Sigmoid colon (tissue), 7 donors: ENCODE measurements around the gene GPR160. TPM values are rescaled to one million over a fixed set of nuclear protein-coding genes. Genes with fewer than 3 reads are reported as not detected.

Source experiments
- DNase-seq: peaks from one replicate; pipeline ENCODE4 v3.0.0-alpha.2; 2019
- H3K27ac ChIP-seq, 4 donors: fragments of 200-600 bp; sonication (generic); one replicate each; pipeline ENCODE4 v1.5.1; 2016 to 2019; ENCODE audit warnings: mild to moderate bottlenecking in 1 of 4
- H3K27me3 ChIP-seq, 3 donors: fragments of 200-600 bp; sonication (generic); one replicate each; pipeline ENCODE4 v1.5.1; 2019; ENCODE audit warnings: mild to moderate bottlenecking in 1 of 3
- H3K36me3 ChIP-seq, 4 donors: fragments of 200-600 bp; sonication (generic); one replicate each; pipeline ENCODE4 v1.5.1; 2016 to 2019
- H3K4me1 ChIP-seq, 4 donors: fragments of 200-600 bp; sonication (generic); one replicate each; pipeline ENCODE4 v1.5.1; 2017 to 2019
- H3K4me3 ChIP-seq, 4 donors: fragments of 200-600 bp; sonication (generic); one replicate each; pipeline ENCODE4 v1.5.1; 2017 to 2019; ENCODE audit warnings: mild to moderate bottlenecking in 2 of 4, moderate library complexity in 1 of 4
- H3K9me3 ChIP-seq, 4 donors: fragments of 200-600 bp in 3 of 4; sonication (generic) in 3 of 4; one replicate each; pipeline versions ENCODE4 v1.5.1 to v1.6.1; 2013 to 2019
- EP300 ChIP-seq, 4 donors: sonication (generic); formaldehyde crosslinking; IDR thresholded peaks; one replicate each; pipeline ENCODE4 v1.6.1; 2017; ENCODE audit warnings: antibody characterized with exemption in 4 of 4
- POLR2A ChIP-seq, 2 donors: fragments of 450-650 bp; IDR thresholded peaks; one replicate each; pipeline ENCODE4 v1.6.1; 2016; ENCODE audit warnings: antibody characterized with exemption in 2 of 2, mild to moderate bottlenecking in 2 of 2, moderate library complexity in 2 of 2
- POLR2AphosphoS5 ChIP-seq, 4 donors: sonication (generic); formaldehyde crosslinking; IDR thresholded peaks; one replicate each; pipeline ENCODE4 v1.6.1; 2017; ENCODE audit warnings: antibody characterized with exemption in 4 of 4
- WGBS, 2 donors: extraction: QIAGEN DNeasy Blood & Tissue Kit; methylation state at CpG; one replicate each; pipeline ENCODE4 v1.1.7; 2013; 5-methylcytosine and 5-hydroxymethylcytosine counted together
- intact Hi-C: fragments of 100-400 bp; cut with DNase I; formaldehyde crosslinking; loops from one replicate; pipeline ENCODE4 v1.15.1; 2023
- polyA plus RNA-seq, 3 donors: library from polyadenylated mRNA; stranded (reverse); fragments of 200-250 nt; gene quantifications; one replicate each; pipeline ENCODE4 v1.2.3, GENCODE V29; 2013
- total RNA-seq, 4 donors: library from RNA; depleted of rRNA; stranded (reverse); fragments of >200 nt; gene quantifications; one replicate each; pipeline ENCODE4 v1.1.0, GENCODE V29; 2016
- TF ChIP-seq, protein P1 (sequence below), 4 experiments: fragments of 450-650 bp in 3 of 4; fragments of 200-600 bp in 1 of 4; IDR thresholded peaks; one replicate each; pipeline ENCODE4 v1.5.1; 2016 to 2019; ENCODE audit warnings: antibody characterized with exemption in 4 of 4, mild to moderate bottlenecking in 3 of 4, moderate library complexity in 2 of 4
- donor health status: healthy with polysubstance abuse.
- donor health status: Bipolar disorder and iron deficiency.
- donor health status: healthy.

The GPR160 gene
- total and polyA plus RNA-seq, 7 donors = 0.16 to 93.7 (median 14.9) TPM; not detected in 1

- Histone ChIP-seq H3K9me3 (peaks cover 0 to 6% (median 0%) of the 10 kb centered on the region in 4 donors), H3K36me3 (no peaks in the 10 kb centered on the region), H3K27me3 (no peaks in the 10 kb centered on the region), H3K27ac (no peak overlapping the region), H3K4me1 (no peaks in the 10 kb centered on the region), H3K4me3 (no peak overlapping the region)
- TF ChIP-seq POLR2AphosphoS5 (IDR thresholded peaks at IDR 0.05) (no peak), EP300 (IDR thresholded peaks at IDR 0.05) (no peak), POLR2A (IDR thresholded peaks at IDR 0.05) (no peak)
- TF ChIP-seq, protein P1, sequence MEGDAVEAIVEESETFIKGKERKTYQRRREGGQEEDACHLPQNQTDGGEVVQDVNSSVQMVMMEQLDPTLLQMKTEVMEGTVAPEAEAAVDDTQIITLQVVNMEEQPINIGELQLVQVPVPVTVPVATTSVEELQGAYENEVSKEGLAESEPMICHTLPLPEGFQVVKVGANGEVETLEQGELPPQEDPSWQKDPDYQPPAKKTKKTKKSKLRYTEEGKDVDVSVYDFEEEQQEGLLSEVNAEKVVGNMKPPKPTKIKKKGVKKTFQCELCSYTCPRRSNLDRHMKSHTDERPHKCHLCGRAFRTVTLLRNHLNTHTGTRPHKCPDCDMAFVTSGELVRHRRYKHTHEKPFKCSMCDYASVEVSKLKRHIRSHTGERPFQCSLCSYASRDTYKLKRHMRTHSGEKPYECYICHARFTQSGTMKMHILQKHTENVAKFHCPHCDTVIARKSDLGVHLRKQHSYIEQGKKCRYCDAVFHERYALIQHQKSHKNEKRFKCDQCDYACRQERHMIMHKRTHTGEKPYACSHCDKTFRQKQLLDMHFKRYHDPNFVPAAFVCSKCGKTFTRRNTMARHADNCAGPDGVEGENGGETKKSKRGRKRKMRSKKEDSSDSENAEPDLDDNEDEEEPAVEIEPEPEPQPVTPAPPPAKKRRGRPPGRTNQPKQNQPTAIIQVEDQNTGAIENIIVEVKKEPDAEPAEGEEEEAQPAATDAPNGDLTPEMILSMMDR (IDR thresholded peaks at IDR 0.05) = no peak
- intact Hi-C loops = no loop called here
- WGBS, 2 donors = 85 to 86% methylated on average over 3 of the region's 3 CpGs
- DNase-seq = no peak
Measured at GRCh38 chr3:170056710-170057454, 19.1 kb downstream of the GPR160 start.

GRCh38 chr3:170057550-170057949, 19.8 kb downstream of the GPR160 start:
- no peak for DNase-seq
- H3K27me3 ChIP-seq = no peaks in the 10 kb centered on the region
- intact Hi-C loops = no loop called here
- no peak for TF ChIP-seq EP300 (IDR thresholded peaks at IDR 0.05)
- TF ChIP-seq POLR2A (IDR thresholded peaks at IDR 0.05) = no peak
- TF ChIP-seq, protein P1 (IDR thresholded peaks at IDR 0.05) = no peak
- no peak for TF ChIP-seq POLR2AphosphoS5 (IDR thresholded peaks at IDR 0.05)
- H3K36me3 ChIP-seq = no peaks in the 10 kb centered on the region
- no peak overlapping the region for H3K4me3 ChIP-seq
- no peak overlapping the region for H3K27ac ChIP-seq
- WGBS, 2 donors = 73 to 84% methylated on average over 3 of the region's 3 CpGs
- H3K4me1 ChIP-seq = no peaks in the 10 kb centered on the region
- H3K9me3 ChIP-seq = peaks cover 0 to 5% (median 0%) of the 10 kb centered on the region in 4 donors

- DNase-seq = no peak
- H3K27me3 ChIP-seq = no peaks in the 10 kb centered on the region
- H3K36me3 ChIP-seq = no peaks in the 10 kb centered on the region
- no peak overlapping the region for H3K4me3 ChIP-seq
- WGBS, 2 donors = 64 to 88% methylated on average over 6 of the region's 6 CpGs
- intact Hi-C loops = no loop called here
- H3K27ac ChIP-seq = no peak overlapping the region
- no peaks in the 10 kb centered on the region for H3K4me1 ChIP-seq
- H3K9me3 ChIP-seq = peaks cover 0 to 1% (median 0%) of the 10 kb centered on the region in 4 donors
- TF ChIP-seq POLR2A (IDR thresholded peaks at IDR 0.05) (no peak), POLR2AphosphoS5 (IDR thresholded peaks at IDR 0.05) (no peak), EP300 (IDR thresholded peaks at IDR 0.05) (no peak)
- TF ChIP-seq, protein P1 (IDR thresholded peaks at IDR 0.05) = no peak
Measured at GRCh38 chr3:170058127-170058526, 20.3 kb downstream of the GPR160 start.

- no peak overlapping the region for H3K27ac ChIP-seq
- H3K27me3 ChIP-seq = no peaks in the 10 kb centered on the region
- TF ChIP-seq POLR2A (IDR thresholded peaks at IDR 0.05) (no peak), POLR2AphosphoS5 (IDR thresholded peaks at IDR 0.05) (no peak), EP300 (IDR thresholded peaks at IDR 0.05) (no peak)
- TF ChIP-seq, protein P1 (IDR thresholded peaks at IDR 0.05) = no peak
- H3K9me3 ChIP-seq = no peaks in the 10 kb centered on the region
- no peaks in the 10 kb centered on the region for H3K4me1 ChIP-seq
- no peak overlapping the region for H3K4me3 ChIP-seq
- no peaks in the 10 kb centered on the region for H3K36me3 ChIP-seq
- intact Hi-C loops = no loop called here
- 80 to 100% methylated on average over 1 of the region's 1 CpG for WGBS, 2 donors
- DNase-seq = no peak
Measured at GRCh38 chr3:170059447-170059846, 21.7 kb downstream of the GPR160 start.
